Activated B cell treated with CpG ODN at 0.5 μM for 24 hours (primary cell): ENCODE results near the gene SLF2. TPM values are rescaled to one million over a fixed set of nuclear protein-coding genes. Genes with fewer than 3 reads are reported as not detected.
A peak's percentile ranks its signal among the peaks of the same experiment; 100 is the strongest.
"Not testable (repeated sequence)": the region's sequence is repeated elsewhere in the genome, so short reads cannot be mapped to it uniquely, and the experiment has no call there.

Experiments
- ATAC-seq: fragments of 200-7000 bp; cut with Tn5 transposase; one replicate; pipeline ENCODE4 v1.10.0; 2021; ENCODE audit warnings: low read depth, mild to moderate bottlenecking, moderate library complexity
- CTCF ChIA-PET: fragments of 350-600 bp; sonication (Branson Sonifier 250); formaldehyde crosslinking; loops from one replicate; lab custom pipeline; 2021; ENCODE audit warnings: antibody characterized with exemption; lab: Charles Lee
- POLR2A ChIA-PET: fragments of 350-600 bp; sonication (Branson Sonifier 250); formaldehyde crosslinking; loops from one replicate; lab custom pipeline; 2021; ENCODE audit warnings: antibody characterized with exemption; lab: Charles Lee
- DNase-seq: peaks from one replicate; pipeline ENCODE4 v3.0.0; 2022
- H3K27ac Mint-ChIP-seq: one replicate; pipeline ENCODE4 v1.8.0; 2020; ENCODE audit warnings: mixed read lengths
- H3K27me3 Mint-ChIP-seq: one replicate; pipeline ENCODE4 v1.8.0; 2021; ENCODE audit warnings: mixed read lengths
- H3K36me3 Mint-ChIP-seq: one replicate; pipeline ENCODE4 v1.8.0; 2021; ENCODE audit warnings: low read depth, mixed read lengths
- H3K4me1 Mint-ChIP-seq: one replicate; pipeline ENCODE4 v1.8.0; 2021; ENCODE audit warnings: mixed read lengths
- H3K4me3 Mint-ChIP-seq: one replicate; pipeline ENCODE4 v1.8.0; 2020; ENCODE audit warnings: mild to moderate bottlenecking, mixed read lengths
- H3K9me3 Mint-ChIP-seq: one replicate; pipeline ENCODE4 v1.8.0; 2020; ENCODE audit warnings: mixed read lengths
- intact Hi-C: fragments of 100-400 bp; cut with micrococcal nuclease; formaldehyde crosslinking; loops from one replicate; pipeline ENCODE4 v1.15.1; 2024
- total RNA-seq: library from RNA; stranded (reverse); gene quantifications from 2 replicates; pipeline ENCODE4 v1.2.3, GENCODE V29; 2022
- TF ChIP-seq, protein P1 (sequence below): fragments of 200-600 bp; IDR thresholded peaks from one replicate; pipeline ENCODE4 v1.8.0; 2022; ENCODE audit warnings: antibody characterized with exemption, mild to moderate bottlenecking

The SLF2 gene
- total RNA-seq, 1 donor from 2014 or later: 35.5 TPM

DNA sequence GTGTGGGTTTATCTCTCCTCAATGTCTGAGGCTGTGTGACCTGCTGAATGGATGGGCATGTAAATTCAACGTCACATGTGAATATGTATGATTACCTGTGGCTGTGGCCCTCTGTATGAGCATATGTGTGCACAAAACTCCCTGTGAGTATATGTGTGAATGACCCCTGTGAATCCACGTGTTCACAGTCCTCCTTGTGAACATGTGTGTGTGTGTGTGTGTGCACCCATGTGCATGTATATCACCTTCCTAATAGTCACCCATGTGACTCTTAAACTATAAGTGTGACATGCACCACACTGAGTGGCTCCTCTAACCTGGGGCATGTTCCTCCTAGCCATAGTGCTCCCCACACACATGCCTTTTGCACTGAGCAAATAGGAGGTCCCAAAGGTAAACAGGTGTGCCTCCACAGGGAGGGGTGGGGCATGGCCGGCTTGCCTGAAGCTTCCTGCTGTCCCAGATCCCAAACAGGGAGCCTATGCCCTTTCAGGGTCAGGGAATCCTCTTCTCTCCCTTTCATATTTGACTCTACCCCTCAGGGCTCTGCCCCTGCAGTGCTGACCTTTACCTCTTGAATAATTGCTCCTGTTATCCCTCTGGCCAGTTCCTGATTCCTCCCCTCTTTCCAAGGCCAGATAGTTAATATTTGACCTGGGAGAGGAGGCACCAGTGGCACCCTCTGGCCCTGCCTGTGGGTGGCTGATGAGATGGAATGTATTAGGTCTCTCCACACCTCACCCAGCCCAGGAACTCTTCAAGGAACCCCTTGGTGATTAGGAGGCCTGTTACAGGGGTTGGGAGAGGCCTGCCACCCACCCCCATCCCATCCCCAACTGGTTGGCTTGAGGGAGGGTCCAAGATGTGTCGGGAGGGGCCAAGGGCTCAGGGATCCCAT, 58.4 kb downstream of the SLF2 start:
- TF ChIP-seq, protein P1, sequence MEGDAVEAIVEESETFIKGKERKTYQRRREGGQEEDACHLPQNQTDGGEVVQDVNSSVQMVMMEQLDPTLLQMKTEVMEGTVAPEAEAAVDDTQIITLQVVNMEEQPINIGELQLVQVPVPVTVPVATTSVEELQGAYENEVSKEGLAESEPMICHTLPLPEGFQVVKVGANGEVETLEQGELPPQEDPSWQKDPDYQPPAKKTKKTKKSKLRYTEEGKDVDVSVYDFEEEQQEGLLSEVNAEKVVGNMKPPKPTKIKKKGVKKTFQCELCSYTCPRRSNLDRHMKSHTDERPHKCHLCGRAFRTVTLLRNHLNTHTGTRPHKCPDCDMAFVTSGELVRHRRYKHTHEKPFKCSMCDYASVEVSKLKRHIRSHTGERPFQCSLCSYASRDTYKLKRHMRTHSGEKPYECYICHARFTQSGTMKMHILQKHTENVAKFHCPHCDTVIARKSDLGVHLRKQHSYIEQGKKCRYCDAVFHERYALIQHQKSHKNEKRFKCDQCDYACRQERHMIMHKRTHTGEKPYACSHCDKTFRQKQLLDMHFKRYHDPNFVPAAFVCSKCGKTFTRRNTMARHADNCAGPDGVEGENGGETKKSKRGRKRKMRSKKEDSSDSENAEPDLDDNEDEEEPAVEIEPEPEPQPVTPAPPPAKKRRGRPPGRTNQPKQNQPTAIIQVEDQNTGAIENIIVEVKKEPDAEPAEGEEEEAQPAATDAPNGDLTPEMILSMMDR: no peak
- Mint-ChIP-seq H3K4me1 (peaks cover 11% of the 10 kb centered on the region), H3K36me3 (no peaks in the 10 kb centered on the region), H3K27ac (no peak overlapping the region), H3K9me3 (no peaks in the 10 kb centered on the region), H3K27me3 (no peaks in the 10 kb centered on the region), H3K4me3 (peak overlapping the region; percentile 64)
- CTCF ChIA-PET: no interaction called here
- POLR2A ChIA-PET: no interaction called here
- intact Hi-C loops: no loop called here
- no peak for ATAC-seq
- DNase-seq: no peak

GRCh38 chr10:100972115-100972903, 59.5 kb downstream of the SLF2 start:
- TF ChIP-seq, protein P1: no peak
- DNase-seq (no peak), ATAC-seq (no peak)
- no peak overlapping the region for H3K27ac Mint-ChIP-seq
- intact Hi-C loops: no loop called here
- ChIA-PET POLR2A (no interaction called here), CTCF (no interaction called here)
- H3K36me3 Mint-ChIP-seq: peaks cover 4% of the 10 kb centered on the region
- H3K9me3 Mint-ChIP-seq: no peaks in the 10 kb centered on the region
- peaks cover 11% of the 10 kb centered on the region for H3K4me1 Mint-ChIP-seq
- no peak overlapping the region for H3K4me3 Mint-ChIP-seq
- H3K27me3 Mint-ChIP-seq: no peaks in the 10 kb centered on the region

DNA sequence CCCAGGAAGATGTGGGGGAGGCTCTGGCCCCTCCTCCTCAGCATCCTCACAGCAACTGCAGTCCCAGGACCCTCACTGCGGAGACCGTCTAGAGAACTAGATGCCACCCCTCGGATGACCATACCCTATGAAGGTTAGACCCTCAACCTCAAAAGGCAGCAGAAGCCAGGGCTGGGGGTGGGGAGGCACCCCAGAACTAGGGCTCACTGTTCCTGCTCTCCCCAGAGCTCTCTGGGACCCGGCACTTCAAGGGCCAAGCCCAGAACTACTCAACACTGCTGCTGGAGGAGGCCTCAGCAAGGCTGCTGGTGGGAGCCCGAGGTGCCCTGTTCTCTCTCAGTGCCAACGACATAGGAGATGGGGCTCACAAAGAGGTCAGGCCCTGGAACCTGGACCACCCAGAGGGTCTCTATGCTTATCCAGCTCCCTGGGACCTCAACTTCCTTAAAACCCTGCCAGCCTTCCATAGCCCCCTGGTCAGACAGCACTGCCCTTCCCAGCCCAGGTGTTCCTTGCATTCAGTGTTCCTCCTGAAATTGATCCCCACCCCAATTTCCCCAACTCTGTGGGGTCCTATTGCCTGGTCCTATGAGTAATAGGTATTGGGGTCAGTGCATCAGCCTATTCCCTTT, 60.3 kb downstream of the SLF2 start:
- H3K27me3 Mint-ChIP-seq: no peaks in the 10 kb centered on the region
- CTCF ChIA-PET: no interaction called here
- ATAC-seq (no peak), DNase-seq (no peak)
- intact Hi-C loops: no loop called here
- peaks cover 6% of the 10 kb centered on the region for H3K36me3 Mint-ChIP-seq
- no peak overlapping the region for H3K4me3 Mint-ChIP-seq
- H3K4me1 Mint-ChIP-seq: peaks cover 11% of the 10 kb centered on the region
- POLR2A ChIA-PET: no interaction called here
- no peak overlapping the region for H3K27ac Mint-ChIP-seq
- H3K9me3 Mint-ChIP-seq: no peaks in the 10 kb centered on the region
- TF ChIP-seq, protein P1: no peak

DNA sequence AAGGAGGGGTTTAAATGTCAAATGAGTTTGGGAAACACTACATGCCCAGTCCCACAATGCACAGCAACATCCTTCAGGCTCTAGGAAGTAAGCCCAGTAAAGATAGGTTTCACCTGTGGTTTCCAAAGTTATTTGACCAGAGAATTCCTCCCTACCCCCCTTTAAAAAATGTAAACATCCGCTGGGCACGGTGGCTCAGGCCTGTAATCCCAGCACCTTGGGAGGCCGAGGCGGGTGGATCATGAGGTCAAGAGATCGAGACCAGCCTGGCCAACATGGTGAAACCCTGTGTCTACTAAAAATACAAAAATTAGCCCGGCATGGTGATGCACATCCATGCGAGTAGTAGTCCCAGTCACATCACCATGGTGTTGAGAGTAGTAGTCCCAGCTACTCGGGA, 62.6 kb downstream of the SLF2 start:
- H3K4me1 Mint-ChIP-seq, intact Hi-C loops, H3K27ac Mint-ChIP-seq, DNase-seq, H3K9me3 Mint-ChIP-seq, CTCF ChIA-PET, H3K27me3 Mint-ChIP-seq, ATAC-seq, H3K4me3 Mint-ChIP-seq: not testable (repeated sequence)
- H3K36me3 Mint-ChIP-seq: peaks cover 14% of the 10 kb centered on the region
- POLR2A ChIA-PET: interaction anchor here (0.6 kb wide), 1 partner anchor 402 kb away, joined by 6 read pairs; no protein-coding TSS in a partner anchor

DNA sequence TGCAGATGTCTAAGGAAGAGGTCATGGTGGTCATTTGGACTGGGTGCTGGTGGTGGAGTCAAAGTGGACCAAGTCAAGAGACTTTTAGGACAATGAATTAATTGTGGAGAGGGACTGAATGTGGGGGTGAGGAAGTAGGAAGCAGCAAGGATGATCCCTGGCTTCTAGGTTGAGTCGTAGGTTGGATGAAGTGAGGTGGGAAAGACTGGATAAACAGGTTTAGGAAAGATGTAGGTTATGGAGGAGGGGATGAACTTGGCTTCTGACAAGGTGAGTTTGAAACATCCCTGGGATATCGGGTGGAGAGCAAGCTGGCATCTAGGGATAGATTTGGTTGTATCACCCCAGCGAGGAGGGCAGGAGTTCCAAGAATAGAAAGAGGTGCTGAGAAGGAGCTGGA, 64.1 kb downstream of the SLF2 start:
- DNase-seq (no peak), ATAC-seq (no peak)
- Mint-ChIP-seq H3K4me1 (no peaks in the 10 kb centered on the region), H3K27ac (no peak overlapping the region), H3K9me3 (no peaks in the 10 kb centered on the region), H3K27me3 (no peaks in the 10 kb centered on the region), H3K36me3 (peaks cover 28% of the 10 kb centered on the region), H3K4me3 (no peak overlapping the region)
- TF ChIP-seq, protein P1: no peak
- intact Hi-C loops: no loop called here
- ChIA-PET POLR2A (no interaction called here), CTCF (no interaction called here)
